ENCODE measurements around the gene IFT57. TPM values are rescaled to one million over a fixed set of nuclear protein-coding genes. Genes with fewer than 3 reads are reported as not detected.
"Not testable (repeated sequence)": the region's sequence is repeated elsewhere in the genome, so short reads cannot be mapped to it uniquely, and the experiment has no call there.

Gene IFT57
- total RNA-seq, 1 donor from 2014 or later = 23.1 TPM

GRCh38 chr3:108178676-108179075, 43.5 kb downstream of the IFT57 start:
- intact Hi-C loops (cut with DNase I) = no loop called here
- DNase-seq (ENCODE audit: low spot score) = no peak

- intact Hi-C loops (cut with DNase I) = no loop called here
- DNase-seq (ENCODE audit: low spot score) = no peak
Measured at GRCh38 chr3:108177536-108177935, 44.7 kb downstream of the IFT57 start.

GRCh38 chr3:108175352-108175751, 46.9 kb downstream of the IFT57 start:
- intact Hi-C loops (cut with DNase I) = no loop called here
- no peak for DNase-seq (ENCODE audit: low spot score)

- no peak for DNase-seq (ENCODE audit: low spot score)
- intact Hi-C loops (cut with DNase I) = no loop called here
Measured at GRCh38 chr3:108171106-108171505, 51.1 kb downstream of the IFT57 start.

GRCh38 chr3:108164391-108164790, 57.8 kb downstream of the IFT57 start:
- no peak for DNase-seq (ENCODE audit: low spot score)
- intact Hi-C loops (cut with DNase I) = no loop called here

GRCh38 chr3:108159865-108160264, 62.4 kb downstream of the IFT57 start:
- no peak for DNase-seq (ENCODE audit: low spot score)
- intact Hi-C loops (cut with DNase I) = no loop called here

- intact Hi-C loops (cut with DNase I) = no loop called here
- DNase-seq (ENCODE audit: low spot score) = no peak
Measured at GRCh38 chr3:108159105-108159504, 63.1 kb downstream of the IFT57 start.

- intact Hi-C loops (cut with DNase I) = no loop called here
- DNase-seq (ENCODE audit: low spot score) = no peak
Measured at GRCh38 chr3:108158251-108158650, 64.0 kb downstream of the IFT57 start.

GRCh38 chr3:108157273-108157672, 65.0 kb downstream of the IFT57 start:
- intact Hi-C loops (cut with DNase I) = no loop called here
- no peak for DNase-seq (ENCODE audit: low spot score)

- intact Hi-C loops (cut with DNase I) = no loop called here
- no peak for DNase-seq (ENCODE audit: low spot score)
Measured at GRCh38 chr3:108156312-108156853, 65.8 kb downstream of the IFT57 start.

- DNase-seq (ENCODE audit: low spot score); intact Hi-C loops (cut with DNase I): not testable (repeated sequence)
Measured at GRCh38 chr3:108155642-108156041, 66.6 kb downstream of the IFT57 start.

GRCh38 chr3:108153451-108153981, 68.7 kb downstream of the IFT57 start:
- no peak for DNase-seq (ENCODE audit: low spot score)
- intact Hi-C loops (cut with DNase I) = no loop called here

GRCh38 chr3:108152274-108152673, 70.0 kb downstream of the IFT57 start:
- no peak for DNase-seq (ENCODE audit: low spot score)
- intact Hi-C loops (cut with DNase I) = no loop called here

GRCh38 chr3:108150200-108150599, 72.0 kb downstream of the IFT57 start:
- intact Hi-C loops (cut with DNase I) = no loop called here
- no peak for DNase-seq (ENCODE audit: low spot score)

GRCh38 chr3:108146139-108146538, 76.1 kb downstream of the IFT57 start:
- intact Hi-C loops (cut with DNase I) = no loop called here
- DNase-seq (ENCODE audit: low spot score) = no peak

GRCh38 chr3:108145578-108145977, 76.6 kb downstream of the IFT57 start:
- DNase-seq (ENCODE audit: low spot score) = no peak
- intact Hi-C loops (cut with DNase I) = no loop called here

GRCh38 chr3:108137460-108137814, 84.8 kb downstream of the IFT57 start:
- intact Hi-C loops (cut with DNase I) = no loop called here
- DNase-seq (ENCODE audit: low spot score) = no peak

GRCh38 chr3:108136561-108137459, 85.4 kb downstream of the IFT57 start:
- DNase-seq (ENCODE audit: low spot score) = no peak
- intact Hi-C loops (cut with DNase I) = no loop called here

GRCh38 chr3:108134555-108134880, 87.7 kb downstream of the IFT57 start:
- DNase-seq (ENCODE audit: low spot score) = no peak
- intact Hi-C loops (cut with DNase I) = no loop called here

- intact Hi-C loops (cut with DNase I) = no loop called here
- no peak for DNase-seq (ENCODE audit: low spot score)
Measured at GRCh38 chr3:108133858-108134554, 88.2 kb downstream of the IFT57 start.

- intact Hi-C loops (cut with DNase I) = no loop called here
Measured at GRCh38 chr3:108133048-108133369, 89.2 kb downstream of the IFT57 start.

More at GRCh38 chr3:108133048-108133369, 89.2 kb downstream of the IFT57 start:
- no peak for DNase-seq (ENCODE audit: low spot score)

Data from cardiac septum (tissue), 1 donor.